GM18511 (cell line): ENCODE data around the gene CST9L.

Source experiments
- ATAC-seq: cut with Tn5 transposase; IDR thresholded peaks from one replicate; pipeline ENCODE4 v1.9.1; 2021; ENCODE audit warnings: mild to moderate bottlenecking, moderate library complexity; ENCODE audit not compliant: unreplicated experiment

The CST9L gene

GRCh38 chr20:23568320-23568970 is at the start of gene CST9L:
Gene CST9L, minus strand, starts transcription at chr20:23568484. Its CDS starts 34 bp downstream, at chr20:23568450.
- ATAC-seq, result no peak

- ATAC-seq, result no peak
Observed at GRCh38 chr20:23614163-23614562, 45.9 kb upstream of the CST9L start.

- ATAC-seq, result no peak
Observed at GRCh38 chr20:23613676-23614075, 45.4 kb upstream of the CST9L start.

GRCh38 chr20:23612396-23612795 is 44.1 kb upstream of the CST9L start:
- ATAC-seq, result no peak

- ATAC-seq, result no peak
Observed at GRCh38 chr20:23609486-23610109, 41.3 kb upstream of the CST9L start.

GRCh38 chr20:23608251-23608846 is 40.1 kb upstream of the CST9L start:
- ATAC-seq, result no peak

- ATAC-seq, result no peak
Observed at GRCh38 chr20:23607497-23608245, 39.4 kb upstream of the CST9L start.

GRCh38 chr20:23606652-23607049 is 38.4 kb upstream of the CST9L start:
- ATAC-seq, result peak; percentile 98

GRCh38 chr20:23605867-23606651 is 37.8 kb upstream of the CST9L start, which contains the start of gene CST9:
Gene CST9, minus strand, starts transcription at chr20:23605917. Its CDS starts 53 bp downstream, at chr20:23605864.
- peak; percentile 13 for ATAC-seq

- no peak for ATAC-seq
Observed at GRCh38 chr20:23604306-23604705, 36.0 kb upstream of the CST9L start.

GRCh38 chr20:23603321-23603720 is 35.0 kb upstream of the CST9L start:
- ATAC-seq, result no peak

- ATAC-seq, result no peak
Observed at GRCh38 chr20:23602699-23603098, 34.4 kb upstream of the CST9L start.

GRCh38 chr20:23602241-23602640 is 34.0 kb upstream of the CST9L start:
- no peak for ATAC-seq

GRCh38 chr20:23601715-23602114 is 33.4 kb upstream of the CST9L start:
- no peak for ATAC-seq

GRCh38 chr20:23598481-23598880 is 30.2 kb upstream of the CST9L start:
- no peak for ATAC-seq

GRCh38 chr20:23596579-23597250 is 28.4 kb upstream of the CST9L start:
- no peak for ATAC-seq

GRCh38 chr20:23595941-23596340 is 27.7 kb upstream of the CST9L start:
- ATAC-seq, result no peak

- ATAC-seq, result no peak
Observed at GRCh38 chr20:23588434-23589403, 20.4 kb upstream of the CST9L start.

GRCh38 chr20:23587631-23588030 is 19.3 kb upstream of the CST9L start:
- ATAC-seq, result no peak
